SKM-1 treated with dmso at 0.1 percent for 144 hours (cell line): ENCODE data around the gene ING5.

Experiments used
- DNase-seq: peaks from one replicate; lab custom pipeline; 2025; ENCODE audit not compliant: unreplicated experiment; lab: John Stamatoyannopoulos, UW

The ING5 gene

DNA sequence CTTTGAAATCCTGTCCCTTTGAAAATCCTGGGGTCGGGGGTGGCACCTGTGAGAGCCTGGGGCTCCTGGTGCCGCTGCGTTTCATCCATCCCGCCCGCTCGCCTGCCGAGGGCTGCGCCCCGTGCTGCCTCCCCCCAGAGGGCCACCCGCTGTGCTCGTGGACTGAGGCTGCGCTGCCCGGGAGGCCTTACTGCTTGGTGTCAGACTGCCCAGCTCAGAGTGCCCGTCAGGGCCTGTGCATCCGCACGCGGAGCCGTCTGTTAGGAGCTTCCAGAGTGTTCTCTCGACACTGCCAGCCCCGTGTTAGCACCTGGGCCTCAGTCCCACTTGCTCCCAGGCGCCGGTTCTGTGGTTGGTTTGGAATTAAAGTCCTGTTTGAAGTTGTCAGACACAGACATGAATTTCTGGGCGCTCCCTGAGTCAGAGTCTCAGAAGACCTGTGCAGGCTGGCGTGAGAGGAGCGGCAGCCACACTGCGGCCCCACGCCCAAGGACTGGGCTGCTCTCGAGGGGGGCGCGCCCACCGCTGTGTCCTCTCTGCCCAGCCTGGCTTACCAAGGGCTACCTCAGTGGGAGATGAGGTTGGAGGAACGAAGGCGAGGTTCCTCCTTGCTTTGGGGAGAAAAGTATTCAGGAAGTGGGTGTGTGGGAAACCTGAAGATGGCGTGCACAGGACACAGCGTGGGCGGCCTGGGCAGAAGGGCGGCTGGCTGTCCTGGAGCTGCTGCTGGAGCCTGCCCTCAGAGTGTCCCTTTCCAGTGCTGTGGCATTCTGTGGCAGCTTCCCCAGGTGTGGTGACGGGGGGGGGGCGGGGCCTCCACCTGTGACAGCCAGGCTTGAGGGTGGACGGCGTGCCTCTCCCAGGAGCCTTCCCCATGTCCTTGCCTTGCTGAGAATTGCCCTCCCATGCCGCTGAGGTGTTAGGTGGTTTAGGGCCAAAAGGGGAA, 29.3 kb upstream of the ING5 start:
- no peak for DNase-seq

DNA sequence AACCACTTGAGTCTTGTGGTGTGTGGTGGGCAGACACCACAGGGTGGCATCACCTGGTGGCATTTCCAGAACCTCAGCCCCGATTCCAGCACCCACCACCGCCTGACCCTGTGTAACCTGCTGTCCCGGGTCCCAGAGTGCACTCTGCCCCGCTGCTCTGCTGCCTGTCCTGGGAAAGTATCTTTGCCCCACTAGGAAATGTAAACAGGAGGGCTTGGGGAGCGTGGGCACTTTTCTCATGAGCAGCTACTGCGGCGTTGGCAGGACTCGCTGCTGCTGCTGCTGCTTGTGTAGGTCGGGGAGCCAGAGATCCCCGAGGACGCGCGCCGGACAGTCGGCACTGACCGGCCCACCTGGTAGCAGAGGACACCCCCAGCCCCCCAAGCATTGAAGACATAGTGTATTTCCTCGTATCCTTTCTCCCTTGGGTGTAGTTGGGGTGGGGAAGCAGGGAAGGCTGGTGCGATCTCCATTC, 28.6 kb upstream of the ING5 start:
- DNase-seq, result no peak

DNA sequence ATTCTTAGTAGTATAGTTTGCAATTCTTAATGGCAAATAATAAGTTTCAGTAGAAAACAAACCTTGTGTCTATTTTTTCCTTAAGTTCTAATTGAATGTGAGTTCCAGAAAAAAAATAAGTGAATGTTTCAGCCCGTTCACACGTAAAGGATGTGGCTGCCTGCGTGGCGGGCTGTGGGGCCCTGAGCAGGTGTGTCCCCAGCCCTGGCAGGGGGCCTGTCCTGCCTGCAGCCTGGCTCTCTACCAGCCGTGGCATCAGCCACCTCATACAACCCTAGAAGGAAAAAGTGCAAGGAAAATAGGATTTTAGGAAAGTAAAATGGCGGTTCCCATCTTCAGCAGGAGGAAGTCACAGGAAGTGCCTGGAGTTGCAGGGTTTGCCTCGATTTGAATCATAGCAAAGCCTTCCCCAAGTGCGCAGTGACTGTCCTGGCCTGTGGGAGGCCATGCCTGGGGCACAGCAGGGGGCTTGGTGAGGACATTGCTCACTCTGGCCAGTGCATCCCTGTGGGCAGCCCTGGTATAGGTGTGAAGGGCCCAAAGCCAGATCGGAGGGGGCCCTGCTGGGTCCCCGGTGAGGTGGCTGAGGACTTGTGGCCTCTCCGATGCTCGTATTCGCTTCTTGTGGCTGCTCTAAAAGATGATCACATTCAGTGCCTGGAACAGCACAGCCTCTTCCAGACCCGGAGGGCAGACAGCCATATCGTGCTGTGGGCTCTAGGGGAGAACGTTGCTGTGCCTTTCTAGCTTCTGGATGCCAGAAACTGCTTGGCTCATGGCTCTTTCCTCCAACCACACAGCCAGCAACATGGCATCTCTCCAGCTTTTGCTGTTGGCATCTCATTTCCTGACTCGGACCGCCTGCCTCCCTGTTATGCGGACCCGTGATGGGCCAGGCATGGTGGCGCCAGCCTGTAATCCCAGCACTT, 27.8 kb upstream of the ING5 start:
- no peak for DNase-seq

DNA sequence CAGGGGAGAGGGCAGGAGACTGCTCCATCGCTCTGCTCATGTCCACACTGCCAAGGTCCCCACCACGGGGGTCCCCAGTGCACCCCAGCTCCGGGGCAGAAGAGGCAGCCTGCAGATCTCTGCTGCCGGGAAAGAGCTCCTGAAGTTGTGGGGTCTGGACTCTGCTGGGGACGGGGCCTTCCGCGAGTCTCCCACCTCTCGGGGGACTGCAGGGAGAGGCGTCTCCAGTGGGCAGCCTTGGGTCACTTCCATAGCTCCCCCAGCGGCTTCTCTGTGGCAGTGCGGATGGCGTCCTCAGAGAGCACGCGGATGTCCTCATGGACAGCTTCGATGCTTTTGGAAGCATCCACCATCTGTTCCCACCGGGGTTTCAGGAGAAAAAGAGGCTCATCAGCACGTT, 26.0 kb upstream of the ING5 start:
- DNase-seq, result no peak

- DNase-seq, result no peak
Measured at GRCh38 chr2:241676665-241677064, 25.2 kb upstream of the ING5 start.

DNA sequence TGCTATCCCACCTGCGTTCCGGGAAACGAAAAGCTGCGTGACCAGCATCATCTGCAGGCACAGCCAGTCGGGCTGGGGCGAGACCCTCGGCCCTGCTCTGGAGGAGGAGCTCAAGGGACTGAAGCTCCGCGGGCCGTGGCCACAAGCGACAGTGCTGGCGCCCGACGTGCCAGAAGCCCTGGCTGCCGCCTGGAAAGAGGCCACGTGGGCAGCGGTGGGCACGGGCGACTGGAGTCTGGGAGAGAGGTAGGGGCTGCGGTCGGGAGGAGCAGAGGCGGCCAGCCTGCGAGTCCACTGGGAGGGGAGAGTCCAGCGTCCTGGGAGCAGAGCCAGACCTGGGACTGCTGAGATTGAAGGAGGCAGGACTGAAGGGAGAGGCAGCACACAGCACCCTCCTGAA, 24.4 kb upstream of the ING5 start:
- DNase-seq, result no peak

- DNase-seq, result no peak
Measured at GRCh38 chr2:241678307-241678706, 23.5 kb upstream of the ING5 start.

DNA sequence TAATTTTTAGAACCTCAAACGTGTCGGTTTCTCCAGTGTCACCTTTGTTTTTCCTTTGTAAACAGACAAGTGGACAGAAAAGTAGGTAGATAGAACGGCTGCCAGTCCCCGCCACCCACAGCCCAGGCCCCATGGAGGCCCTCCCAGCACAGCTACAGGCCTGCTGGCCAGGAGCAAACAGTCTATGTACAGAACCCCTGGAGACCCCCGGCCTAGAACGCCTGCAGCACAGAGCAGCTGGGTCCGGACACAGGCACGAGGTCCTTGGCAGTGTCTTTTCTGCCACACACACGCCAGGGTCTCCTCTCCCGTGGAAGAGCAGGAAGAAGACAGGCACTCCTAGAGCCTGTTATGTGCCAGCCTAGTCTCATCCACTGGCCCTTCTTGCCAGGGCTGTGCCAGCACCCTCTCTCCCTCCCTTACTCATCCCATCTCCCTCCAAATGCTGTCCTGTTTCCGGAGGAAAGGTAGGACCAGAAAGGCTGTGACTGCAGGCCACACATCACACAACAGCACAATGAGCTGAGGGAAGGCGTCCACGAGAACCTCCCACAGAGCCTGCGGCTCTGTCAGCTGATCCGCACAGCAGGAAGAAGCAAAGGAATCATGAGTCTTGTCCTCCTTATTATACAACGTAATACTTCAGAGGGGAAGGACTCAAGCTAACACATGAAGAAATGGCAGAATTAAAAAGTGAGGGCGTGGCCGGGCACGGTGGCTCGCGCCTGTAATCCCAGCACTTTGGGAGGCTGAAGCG, 22.9 kb upstream of the ING5 start:
- DNase-seq, result no peak

DNA sequence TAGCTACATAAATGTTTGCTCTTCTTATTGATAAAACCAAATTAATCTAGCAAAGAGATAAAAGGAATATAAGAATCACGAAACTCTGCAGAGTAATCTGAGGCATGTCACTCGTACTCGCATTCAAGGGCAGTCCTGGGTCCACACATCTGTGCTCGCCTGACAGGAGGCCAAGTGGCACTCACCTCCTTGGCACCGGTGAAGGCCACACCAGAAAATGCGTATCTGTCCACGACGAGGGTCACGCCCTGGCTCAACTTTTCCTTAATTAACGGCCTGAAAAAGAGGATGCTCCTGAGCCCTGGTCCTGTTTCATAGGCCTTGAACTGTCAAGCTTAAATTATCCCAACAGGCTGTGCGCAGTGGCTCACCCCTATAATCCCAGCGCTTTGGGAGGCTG, 21.8 kb upstream of the ING5 start:
- no peak for DNase-seq

DNA sequence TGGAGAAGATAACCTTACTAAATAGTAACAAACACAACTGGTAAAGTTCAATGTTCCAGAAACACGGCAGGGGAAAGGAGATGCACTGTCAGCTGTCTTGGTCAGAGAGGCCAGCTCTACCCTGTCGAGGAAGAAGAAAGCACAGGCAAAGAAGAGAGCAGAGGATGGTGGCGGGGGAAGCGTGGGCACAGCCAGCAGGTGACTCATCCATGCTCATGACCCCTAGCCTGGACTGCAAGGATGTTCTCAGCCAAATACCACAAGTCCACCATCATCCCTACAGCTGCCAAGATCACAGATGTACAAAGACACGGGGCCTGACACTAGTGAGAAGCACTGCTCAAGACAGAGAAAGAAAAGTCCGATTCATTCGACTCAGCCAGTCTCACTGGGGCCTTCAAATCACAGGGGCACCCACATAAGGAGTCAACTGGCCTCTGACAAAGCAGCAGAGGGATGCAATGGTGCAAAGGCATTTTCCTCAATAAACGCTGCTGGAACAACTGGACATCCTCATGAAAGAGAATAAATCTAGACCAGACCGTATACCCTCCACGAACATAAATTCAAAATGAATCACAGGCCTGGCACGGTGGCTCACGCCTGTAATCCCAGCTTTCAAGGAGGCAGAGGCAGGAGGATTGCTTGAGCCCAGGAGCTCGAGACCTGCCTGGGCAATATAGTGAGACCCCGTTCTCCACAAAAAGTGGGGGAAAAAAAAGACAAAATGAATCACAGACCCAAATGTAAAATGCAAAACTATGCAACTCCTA, 20.8 kb upstream of the ING5 start:
- no peak for DNase-seq

DNA sequence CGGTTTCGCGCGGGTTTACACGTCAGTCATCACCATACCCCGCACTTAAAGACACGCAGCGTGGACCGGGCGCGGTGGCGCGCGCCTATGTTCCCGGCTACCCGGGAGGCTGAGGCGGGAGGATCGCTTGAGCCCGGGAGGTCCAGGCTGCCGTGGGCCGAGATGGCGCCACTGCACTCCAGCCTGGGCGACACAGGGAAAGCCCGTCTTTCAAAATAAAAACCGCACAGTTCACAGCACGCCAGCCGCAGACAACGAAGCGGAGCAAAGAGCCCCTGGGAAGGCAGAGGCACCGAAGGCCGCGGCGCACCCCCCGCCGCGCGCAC, 15.6 kb upstream of the ING5 start:
- DNase-seq, result no peak

- DNase-seq, result peak; percentile 94
Measured at GRCh38 chr2:241686650-241687425, 15.0 kb upstream of the ING5 start, which contains the start of gene DTYMK. Gene DTYMK, minus strand, starts transcription at chr2:241686815. Its CDS starts 32 bp downstream, at chr2:241686783.

- DNase-seq, result no peak
Measured at GRCh38 chr2:241689306-241689705, 12.5 kb upstream of the ING5 start.

DNA sequence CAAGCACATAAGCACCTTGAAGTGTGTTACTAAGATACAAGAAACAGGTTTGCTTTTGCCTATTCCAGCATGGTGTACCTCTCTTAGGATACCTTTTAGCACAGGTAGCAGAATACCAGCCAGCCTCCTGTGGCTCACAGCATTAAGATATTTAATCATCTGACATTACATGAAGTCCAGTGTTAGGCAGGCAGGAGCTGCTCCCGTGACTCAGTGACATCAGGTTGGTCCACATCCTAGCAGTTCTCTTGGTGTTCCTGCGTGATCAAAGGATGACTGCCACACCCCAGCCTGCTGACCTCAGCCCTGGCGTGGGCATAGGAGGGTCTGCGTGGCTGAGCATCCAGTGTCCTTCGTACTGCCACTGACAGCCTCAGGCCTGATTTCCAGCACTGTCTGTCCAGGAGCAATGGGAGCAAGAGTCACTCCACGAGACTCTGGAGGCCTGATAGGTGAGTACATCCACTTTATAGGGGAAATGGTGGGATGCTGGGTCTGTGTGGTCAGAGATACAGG, 11.6 kb upstream of the ING5 start:
- DNase-seq, result no peak

- no peak for DNase-seq
Measured at GRCh38 chr2:241692448-241692847, 9.4 kb upstream of the ING5 start.

- DNase-seq, result no peak
Measured at GRCh38 chr2:241695651-241696050, 6.2 kb upstream of the ING5 start.

DNA sequence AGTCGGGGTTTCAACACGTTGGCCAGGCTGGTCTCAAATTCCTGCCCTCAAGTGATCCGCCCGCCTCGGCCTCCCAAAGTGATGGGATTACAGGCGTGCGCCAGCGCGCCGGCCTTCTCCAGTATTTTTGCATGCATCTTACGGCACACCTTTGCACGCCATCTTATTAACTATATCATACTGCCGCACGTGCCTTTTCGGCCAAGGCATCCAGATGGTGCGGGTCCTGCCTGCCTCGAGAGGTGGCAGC, 765 bp upstream of the ING5 start:
- no peak for DNase-seq

DNA sequence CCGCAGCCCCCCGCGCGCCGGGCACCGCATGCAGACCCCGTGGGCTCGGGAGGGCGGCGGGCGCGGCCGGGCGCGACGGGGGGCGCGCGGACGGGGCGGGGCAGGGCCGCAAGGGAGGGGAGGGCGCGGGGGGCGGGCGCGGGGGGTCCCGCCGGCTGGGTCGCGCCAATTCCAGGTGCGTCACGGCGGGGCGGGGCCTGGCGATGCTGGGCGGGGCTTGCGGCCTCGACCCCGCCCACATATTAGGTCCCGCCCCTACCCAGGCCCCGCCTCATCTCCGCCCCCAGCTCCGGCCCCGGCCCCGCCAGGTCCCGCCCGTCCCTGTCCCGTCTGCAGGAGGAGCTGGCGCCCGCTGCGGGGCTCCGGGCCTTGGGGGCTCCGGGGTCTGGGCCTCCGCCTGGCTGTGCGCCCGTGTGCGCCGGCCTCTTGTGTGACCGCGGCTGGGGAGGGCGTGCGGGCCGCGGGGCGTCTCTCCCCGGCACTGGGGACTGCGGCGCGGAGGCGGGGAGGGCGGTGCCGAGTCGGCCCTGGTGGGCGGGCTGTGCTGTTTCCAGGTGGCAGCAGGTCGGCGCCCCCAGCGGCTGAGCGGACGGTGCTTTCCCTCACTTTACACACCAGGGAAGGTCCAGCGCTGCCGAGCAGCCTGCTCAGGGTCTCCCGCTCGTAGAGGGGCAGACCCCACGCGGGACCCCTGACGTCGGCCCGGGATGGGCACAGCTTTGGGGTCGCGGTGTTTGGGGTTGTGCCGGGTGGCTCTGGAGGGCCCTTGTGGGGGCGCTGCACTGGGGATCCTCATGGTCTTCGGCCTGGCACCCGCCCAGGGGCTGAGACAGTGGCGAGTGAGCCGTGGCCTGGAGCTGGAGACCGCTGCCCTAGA, 554 bp downstream of the ING5 start:
- peak; percentile 58 for DNase-seq
